NCI-H2171 treated with DMSO at 0.1 percent for 48 hours (cell line): ENCODE data around the gene SURF1.
A peak's percentile ranks its signal among the peaks of the same experiment; 100 is the strongest.
"Not testable (repeated sequence)": the region's sequence is repeated elsewhere in the genome, so short reads cannot be mapped to it uniquely, and the experiment has no call there.

Source experiments
- DNase-seq: peaks from one replicate; lab custom pipeline; 2025; lab: John Stamatoyannopoulos, UW

Gene SURF1

GRCh38 chr9:133322701-133323100 is 33.6 kb downstream of the SURF1 start:
- no peak for DNase-seq

DNA sequence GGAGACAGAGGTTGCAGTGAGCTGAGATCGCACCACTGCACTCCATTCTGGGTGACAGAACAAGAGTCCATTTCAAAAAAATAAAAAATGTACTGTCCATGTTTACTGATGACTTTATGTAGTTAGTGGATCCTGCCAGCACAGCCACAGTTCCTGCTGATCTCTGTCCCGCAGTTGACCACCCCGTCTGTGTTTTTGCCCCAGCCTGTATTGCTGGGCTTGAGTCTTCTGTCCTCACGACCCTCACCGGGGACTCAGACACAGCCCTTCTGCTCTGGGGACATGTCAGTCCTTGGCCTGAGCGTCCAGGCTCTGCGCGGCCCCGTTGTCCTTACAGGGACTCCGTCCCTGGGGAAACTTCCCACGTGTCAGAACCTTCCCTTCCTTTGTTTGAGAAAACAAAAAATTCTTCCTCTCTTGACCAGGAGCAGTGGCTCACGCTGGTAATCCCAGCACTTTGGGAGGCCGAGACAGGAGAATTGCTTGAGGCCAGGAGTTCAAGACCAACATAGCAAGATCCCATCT is 34.8 kb downstream of the SURF1 start:
- DNase-seq, result no peak

DNA sequence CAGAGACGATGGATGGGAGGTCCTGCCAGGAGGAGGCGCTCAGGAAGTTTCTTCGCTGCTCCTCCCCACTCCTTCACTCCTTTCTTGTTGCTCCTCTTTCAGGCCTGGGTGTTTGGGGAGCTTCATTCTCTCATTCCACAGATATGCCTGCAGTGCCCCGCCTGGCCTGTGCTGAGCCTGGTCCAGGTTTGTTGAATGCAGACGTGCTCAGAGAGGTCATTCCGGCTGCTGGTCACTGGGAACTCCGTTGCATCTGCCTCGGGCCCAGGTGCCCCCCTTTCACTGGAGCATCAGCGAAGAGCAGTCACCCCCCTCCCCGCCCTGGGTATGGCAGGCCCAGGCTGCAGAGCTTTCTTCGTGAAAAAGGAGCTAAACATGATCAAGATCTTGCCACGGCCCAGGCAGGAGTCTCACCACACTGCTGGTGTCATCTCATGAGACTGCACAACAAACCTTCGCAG is 35.8 kb downstream of the SURF1 start:
- no peak for DNase-seq

DNA sequence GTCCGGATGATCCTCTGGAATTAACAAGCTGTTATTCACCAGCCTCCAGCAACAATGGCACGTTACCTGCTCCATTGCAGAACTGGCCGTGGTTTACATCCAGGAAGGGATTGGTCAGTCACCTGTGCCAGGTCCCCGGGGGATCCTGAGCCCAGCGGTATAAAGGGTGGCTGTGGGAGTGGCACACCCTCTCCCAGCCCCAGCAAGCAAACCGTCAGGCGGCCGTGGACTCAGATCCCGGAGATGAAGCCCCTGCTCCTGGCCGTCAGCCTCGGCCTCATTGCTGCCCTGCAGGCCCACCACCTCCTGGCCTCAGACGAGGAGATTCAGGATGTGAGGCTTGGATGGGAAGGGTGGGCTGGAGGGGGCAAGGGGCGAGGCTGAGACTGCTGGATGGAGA is 38.7 kb downstream of the SURF1 start:
- DNase-seq, result not testable (repeated sequence)

- DNase-seq, result no peak
Observed at GRCh38 chr9:133315997-133316396, 40.3 kb downstream of the SURF1 start.

DNA sequence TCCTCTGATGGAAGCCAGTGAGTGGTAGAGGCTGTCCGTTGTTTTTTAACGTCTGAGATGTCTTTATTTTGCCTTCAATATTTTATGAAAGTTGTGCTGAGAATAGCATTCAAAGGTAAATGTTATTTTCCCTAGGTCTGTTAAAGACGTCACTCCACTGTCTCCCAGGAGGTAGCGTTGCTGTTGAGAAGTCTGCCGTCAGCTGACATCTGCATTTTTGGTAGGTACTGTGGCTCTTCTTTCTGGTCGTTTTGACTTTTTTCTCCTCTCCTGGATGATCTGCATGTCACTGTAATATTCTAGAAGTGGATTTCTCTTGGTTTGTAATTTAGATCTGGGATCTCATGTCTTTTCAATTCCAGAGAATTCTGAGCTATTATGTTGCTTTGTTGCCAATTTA is 46.7 kb downstream of the SURF1 start:
- no peak for DNase-seq

GRCh38 chr9:133307301-133307700 is 49.0 kb downstream of the SURF1 start:
- no peak for DNase-seq

GRCh38 chr9:133306242-133307204 is 49.8 kb downstream of the SURF1 start:
- no peak for DNase-seq

- DNase-seq, result no peak
Observed at GRCh38 chr9:133305731-133306130, 50.6 kb downstream of the SURF1 start.

DNA sequence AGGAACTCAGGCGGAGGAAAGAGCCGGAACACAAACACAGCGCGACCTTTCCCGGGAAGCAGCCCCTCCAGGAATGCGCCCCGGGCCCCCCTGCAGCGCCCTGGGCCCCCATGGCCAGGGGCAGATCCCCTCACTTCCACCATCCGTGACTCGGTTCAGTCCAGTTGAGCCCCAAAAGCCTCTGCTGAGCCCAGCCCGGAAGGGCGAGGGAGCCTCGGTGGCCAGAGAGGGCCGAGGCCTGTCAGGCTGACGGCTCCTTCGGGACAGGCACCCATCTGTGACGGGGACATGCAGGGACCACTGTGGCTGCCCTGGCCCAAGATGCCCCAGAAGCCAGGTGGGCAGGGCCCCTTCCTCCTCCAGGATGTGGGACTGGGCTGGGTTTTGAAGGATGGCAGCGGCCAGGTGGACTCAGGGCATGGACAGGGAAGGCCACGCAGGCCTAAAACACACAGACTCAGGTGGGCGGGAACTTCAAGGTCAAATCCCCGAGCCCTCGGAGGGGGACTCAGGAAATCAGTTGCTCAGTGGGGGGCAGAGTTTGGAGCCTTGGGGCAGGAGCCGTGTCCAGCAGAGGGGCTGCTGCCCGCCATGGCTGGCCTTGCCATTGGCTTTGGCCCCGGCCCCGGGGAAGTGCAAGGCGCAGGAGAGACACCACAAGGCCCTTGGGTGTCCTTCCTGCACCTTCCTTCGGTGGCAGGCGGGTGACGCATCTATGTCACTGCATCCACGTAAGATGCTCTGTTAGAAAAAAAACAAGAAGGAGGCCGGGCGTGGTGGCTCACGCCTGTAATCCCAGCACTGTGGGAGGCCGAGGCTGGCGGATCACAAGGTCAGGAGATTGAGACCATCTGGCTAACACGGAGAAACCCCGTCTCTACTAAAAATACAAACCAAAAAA is 51.6 kb downstream of the SURF1 start:
- no peak for DNase-seq

DNA sequence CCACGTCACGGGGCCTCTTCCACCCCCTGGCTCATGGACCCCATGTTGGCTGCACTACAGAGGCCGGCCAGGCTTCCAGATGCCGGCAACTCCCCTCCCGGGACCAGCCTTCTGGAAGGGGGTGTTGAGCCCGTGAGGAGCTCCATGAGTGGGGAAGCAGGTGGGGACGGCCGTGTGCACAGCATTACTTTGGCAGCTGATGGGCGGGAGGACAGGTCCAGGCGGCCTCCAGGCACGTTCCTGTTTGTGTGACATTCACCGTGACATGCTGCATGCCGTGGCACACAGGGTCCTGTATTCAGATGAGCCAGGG is 52.2 kb downstream of the SURF1 start:
- DNase-seq, result peak; percentile 65

DNA sequence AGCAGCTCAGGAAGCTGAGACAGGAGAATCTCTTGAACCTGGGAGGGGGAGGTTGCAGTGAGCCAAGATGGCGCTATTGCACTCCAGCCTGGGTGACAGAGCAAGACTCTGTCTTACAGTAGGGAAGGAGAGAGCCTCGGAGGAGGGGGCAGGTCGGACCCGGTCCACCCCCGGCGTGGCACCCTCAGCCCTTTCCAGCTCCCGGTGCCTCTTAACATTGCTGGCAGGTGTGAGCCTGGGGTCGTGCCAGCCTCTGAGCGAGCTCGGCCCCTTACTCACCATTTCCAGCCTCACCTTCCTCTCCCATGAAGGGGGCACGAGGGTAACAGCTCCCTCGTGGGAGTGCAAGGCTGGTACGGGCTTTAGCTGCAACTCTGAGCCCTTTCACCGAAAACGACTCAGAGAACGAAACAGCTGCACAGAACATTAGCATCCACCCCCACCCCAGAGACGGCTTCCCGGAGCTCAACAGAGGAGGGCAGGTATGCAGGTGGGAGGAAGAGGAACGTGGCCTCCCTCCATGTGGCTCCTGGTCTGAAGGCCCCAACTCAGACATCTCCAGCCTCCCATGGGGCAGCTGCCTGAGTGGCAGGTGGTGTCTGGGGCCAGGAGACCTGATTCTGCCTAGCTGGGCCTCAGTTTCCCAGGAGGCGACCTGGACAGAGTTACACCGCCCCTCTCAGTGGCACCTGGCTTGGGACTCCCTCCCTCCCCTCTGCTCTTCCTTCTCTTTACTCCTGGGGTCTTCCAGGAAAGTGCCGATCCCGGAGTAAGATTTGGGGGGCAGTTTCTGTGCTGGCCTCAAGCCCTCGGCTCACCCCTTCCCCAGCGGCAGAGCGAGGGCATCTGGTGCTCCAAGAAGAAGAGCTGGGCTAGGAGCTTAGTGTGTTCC is 52.8 kb downstream of the SURF1 start:
- no peak for DNase-seq
